Gastrocnemius medialis (tissue), 4 donors: ENCODE measurements around the gene DBX1. TPM values are rescaled to one million over a fixed set of nuclear protein-coding genes. Genes with fewer than 3 reads are reported as not detected.
"Not testable (repeated sequence)": the region's sequence is repeated elsewhere in the genome, so short reads cannot be mapped to it uniquely, and the experiment has no call there.

Experiments used
- ATAC-seq, 2 donors: fragments of 150-250 bp; one replicate each; pipeline ENCODE4 v1.9.1; 2016
- DNase-seq, 2 donors: peaks; one replicate each; pipeline ENCODE4 v3.0.0-alpha.2; 2019
- H3K27ac ChIP-seq, 4 donors: fragments of 200-600 bp; sonication (generic); 1 replicate in 1 of 4; 2 replicates in 3 of 4; pipeline ENCODE4 v1.5.1; 2016 to 2018; ENCODE audit warnings: mild to moderate bottlenecking in 2 of 4, moderate library complexity in 1 of 4
- H3K27me3 ChIP-seq, 3 donors: fragments of 200-600 bp; sonication (generic) in 2 of 3; 1 replicate in 1 of 3; 2 replicates in 2 of 3; pipeline versions ENCODE4 v1.5.1 to v1.6.0; 2016 to 2019; ENCODE audit warnings: mild to moderate bottlenecking in 1 of 3, moderate library complexity in 1 of 3
- H3K36me3 ChIP-seq, 2 donors: fragments of 200-600 bp; sonication (generic) in 1 of 2; one replicate each; pipeline ENCODE4 v1.5.1; 2017 to 2018
- H3K4me1 ChIP-seq, 2 donors: fragments of 200-600 bp; sonication (generic) in 1 of 2; one replicate each; pipeline ENCODE4 v1.5.1; 2016 to 2017; ENCODE audit warnings: mild to moderate bottlenecking in 2 of 2
- H3K4me3 ChIP-seq, 4 donors: fragments of 200-600 bp; sonication (generic) in 3 of 4; 1 replicate in 1 of 4; 2 replicates in 3 of 4; pipeline ENCODE4 v1.5.1; 2016 to 2019; ENCODE audit warnings: mild to moderate bottlenecking in 2 of 4
- H3K9me3 ChIP-seq, 3 donors: fragments of 200-600 bp; sonication (generic) in 2 of 3; 1 replicate in 1 of 3; 2 replicates in 2 of 3; pipeline ENCODE4 v1.5.1; 2016 to 2019
- POLR2A ChIP-seq, 2 donors: fragments of 450-650 bp; IDR thresholded peaks; one replicate each; pipeline ENCODE4 v1.6.1; 2017; ENCODE audit warnings: antibody characterized with exemption in 2 of 2, mild to moderate bottlenecking in 2 of 2, moderate library complexity in 2 of 2
- in situ Hi-C, 4 donors: fragments of 200-750 bp; cut with MboI; loops; one replicate each; pipeline versions ENCODE4 v1.15.0 to v1.8.0; 2017; ENCODE audit warnings: low sequenced_read_pairs in 4 of 4
- intact Hi-C: fragments of 100-400 bp; cut with DNase I; formaldehyde crosslinking; loops from one replicate; pipeline ENCODE4 v1.15.1; 2023; ENCODE audit warnings: low total_unique reads
- total RNA-seq, 4 donors: library from RNA; depleted of rRNA; stranded (reverse); fragments of >200 nt; gene quantifications; one replicate each; pipeline versions ENCODE4 v1.1.0 to v1.2.3, GENCODE V29; 2016
- TF ChIP-seq, protein P1 (sequence below), 5 experiments: fragments of 450-650 bp in 3 of 5; fragments of 200-600 bp in 2 of 5; sonication (generic) in 2 of 5; IDR thresholded peaks in 4 of 5; conservative IDR thresholded peaks in 1 of 5; 1 replicate in 4 of 5; 2 replicates in 1 of 5; pipeline ENCODE4 v1.5.1; 2016 to 2019; ENCODE audit warnings: antibody characterized with exemption in 5 of 5, mild to moderate bottlenecking in 3 of 5, moderate library complexity in 3 of 5

Gene DBX1
- total RNA-seq, 4 donors from 2014 or later: not detected

DNA sequence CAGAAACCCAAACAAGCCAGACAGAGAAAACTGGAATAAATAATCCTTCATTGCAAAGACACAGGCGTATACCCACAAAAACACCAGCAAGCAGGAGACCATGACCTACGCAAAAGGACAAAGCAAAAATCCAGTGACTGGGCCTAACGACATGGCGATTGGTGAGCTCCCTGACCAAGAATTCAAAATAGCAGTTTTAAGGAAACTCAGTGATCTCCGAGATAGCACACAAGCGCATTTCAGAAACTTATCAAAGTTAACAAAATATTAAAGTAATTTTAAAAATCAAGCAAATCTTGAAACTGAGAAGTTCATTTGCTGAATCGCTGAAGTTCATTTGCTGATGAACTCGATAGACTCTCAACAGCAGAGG, 27.6 kb downstream of the DBX1 start:
- no peaks in the 10 kb centered on the region for H3K27me3 ChIP-seq
- no peak overlapping the region for H3K4me3 ChIP-seq
- intact Hi-C loops: no loop called here
- H3K36me3 ChIP-seq: no peaks in the 10 kb centered on the region
- ATAC-seq: no peak
- TF ChIP-seq, protein P1, sequence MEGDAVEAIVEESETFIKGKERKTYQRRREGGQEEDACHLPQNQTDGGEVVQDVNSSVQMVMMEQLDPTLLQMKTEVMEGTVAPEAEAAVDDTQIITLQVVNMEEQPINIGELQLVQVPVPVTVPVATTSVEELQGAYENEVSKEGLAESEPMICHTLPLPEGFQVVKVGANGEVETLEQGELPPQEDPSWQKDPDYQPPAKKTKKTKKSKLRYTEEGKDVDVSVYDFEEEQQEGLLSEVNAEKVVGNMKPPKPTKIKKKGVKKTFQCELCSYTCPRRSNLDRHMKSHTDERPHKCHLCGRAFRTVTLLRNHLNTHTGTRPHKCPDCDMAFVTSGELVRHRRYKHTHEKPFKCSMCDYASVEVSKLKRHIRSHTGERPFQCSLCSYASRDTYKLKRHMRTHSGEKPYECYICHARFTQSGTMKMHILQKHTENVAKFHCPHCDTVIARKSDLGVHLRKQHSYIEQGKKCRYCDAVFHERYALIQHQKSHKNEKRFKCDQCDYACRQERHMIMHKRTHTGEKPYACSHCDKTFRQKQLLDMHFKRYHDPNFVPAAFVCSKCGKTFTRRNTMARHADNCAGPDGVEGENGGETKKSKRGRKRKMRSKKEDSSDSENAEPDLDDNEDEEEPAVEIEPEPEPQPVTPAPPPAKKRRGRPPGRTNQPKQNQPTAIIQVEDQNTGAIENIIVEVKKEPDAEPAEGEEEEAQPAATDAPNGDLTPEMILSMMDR (IDR thresholded peaks at IDR 0.05 in 4 of 5, conservative IDR thresholded peaks at IDR 0.05 in 1 of 5): no peak
- TF ChIP-seq POLR2A (IDR thresholded peaks at IDR 0.05): no peak
- no peaks in the 10 kb centered on the region for H3K9me3 ChIP-seq
- H3K27ac ChIP-seq: no peak overlapping the region
- DNase-seq: no peak
- in situ Hi-C loops: loop anchor here in 3 of 4 donors (25.0 kb wide), 1 partner anchor 480 kb away; no protein-coding TSS in a partner anchor
- no peaks in the 10 kb centered on the region for H3K4me1 ChIP-seq

- peak in 1 of 2 donors; percentile 30 for DNase-seq
- Histone ChIP-seq H3K27me3 (no peaks in the 10 kb centered on the region), H3K36me3 (no peaks in the 10 kb centered on the region), H3K4me1 (no peaks in the 10 kb centered on the region), H3K9me3 (no peaks in the 10 kb centered on the region), H3K27ac (no peak overlapping the region), H3K4me3 (peak overlapping the region; percentile 28 to 45 (median 35))
- TF ChIP-seq POLR2A (IDR thresholded peaks at IDR 0.05): no peak
- TF ChIP-seq, protein P1 (IDR thresholded peaks at IDR 0.05 in 4 of 5, conservative IDR thresholded peaks at IDR 0.05 in 1 of 5): peak; percentile 34 to 66 (median 47)
- intact Hi-C loops (no loop called here), in situ Hi-C loops (loop anchor here in 3 of 4 donors (25.0 kb wide), 1 partner anchor 480 kb away; no protein-coding TSS in a partner anchor)
- no peak for ATAC-seq
Observed at GRCh38 chr11:20131788-20132666, 28.2 kb downstream of the DBX1 start.

- H3K4me3 ChIP-seq: no peak overlapping the region
- no peak overlapping the region for H3K27ac ChIP-seq
- no peaks in the 10 kb centered on the region for H3K36me3 ChIP-seq
- no peak for DNase-seq
- H3K9me3 ChIP-seq: no peaks in the 10 kb centered on the region
- intact Hi-C loops: no loop called here
- H3K4me1 ChIP-seq: no peaks in the 10 kb centered on the region
- in situ Hi-C loops: loop anchor here (5.0 to 25.0 kb wide), 4 partner anchors 185 to 483 kb away; no protein-coding TSS in a partner anchor
- H3K27me3 ChIP-seq: no peaks in the 10 kb centered on the region
- TF ChIP-seq POLR2A (IDR thresholded peaks at IDR 0.05): no peak
- TF ChIP-seq, protein P1 (IDR thresholded peaks at IDR 0.05 in 4 of 5, conservative IDR thresholded peaks at IDR 0.05 in 1 of 5): no peak
- ATAC-seq: no peak
Observed at GRCh38 chr11:20129665-20130064, 30.6 kb downstream of the DBX1 start.

- not testable (repeated sequence) for H3K36me3 ChIP-seq, DNase-seq, H3K27me3 ChIP-seq, H3K27ac ChIP-seq, H3K9me3 ChIP-seq, ATAC-seq, H3K4me3 ChIP-seq, H3K4me1 ChIP-seq
- in situ Hi-C loops (loop anchor here (5.0 to 25.0 kb wide), 4 partner anchors 184 to 484 kb away; no protein-coding TSS in a partner anchor), intact Hi-C loops (loop anchor here (1.0 kb wide), 2 partner anchors 227 to 482 kb away; no protein-coding TSS in a partner anchor)
Observed at GRCh38 chr11:20128528-20128825, 31.8 kb downstream of the DBX1 start.
